IMR-90 (cell line): ENCODE measurements around the gene ZNF280A. TPM values are rescaled to one million over a fixed set of nuclear protein-coding genes. Genes with fewer than 3 reads are reported as not detected.

Experiments
- ATAC-seq: fragments of 200-7000 bp; cut with Tn5 transposase; 2 replicates; pipeline ENCODE4 v1.9.1; 2020; ENCODE audit warnings: low read depth, mild to moderate bottlenecking, moderate library complexity
- BruUV-seq: library from RNA; stranded (reverse); fragments of 400-500 nt; replicated peaks from 2 replicates; lab custom pipeline; 2021; lab: Mats Ljungman, UMichigan
- CTCF ChIA-PET: fragments of 300-600 bp; formaldehyde crosslinking; extraction: SDS; loops from one replicate; lab custom pipeline; 2021; ENCODE audit warnings: antibody characterized with exemption; lab: Yijun Ruan, JAX
- POLR2A ChIA-PET: fragments of 300-600 bp; sonication (Branson Sonifier 250); formaldehyde crosslinking; loops from one replicate; lab custom pipeline; 2022; ENCODE audit warnings: antibody characterized with exemption; ENCODE audit not compliant: unreplicated experiment; lab: Charles Lee
- DNase-seq: peaks from one replicate; pipeline ENCODE4 v3.0.0; 2013
- H2AFZ ChIP-seq: replicated peaks from 2 replicates; pipeline ENCODE3; 2013; ENCODE audit warnings: low read length, mild to moderate bottlenecking; ENCODE audit not compliant: poor library complexity
- H2AK5ac ChIP-seq: 2 replicates; pipeline ENCODE4 v1.6.1; 2013; ENCODE audit warnings: low read depth, low read length, inconsistent platforms
- H2AK9ac ChIP-seq: replicated peaks from 2 replicates; pipeline ENCODE3; 2013; ENCODE audit warnings: mild to moderate bottlenecking, low read depth, low read length, moderate library complexity; ENCODE audit not compliant: poor library complexity
- H2BK120ac ChIP-seq: 2 replicates; pipeline ENCODE4 v1.6.1; 2013; ENCODE audit warnings: low read depth, low read length, inconsistent platforms
- H2BK15ac ChIP-seq: 3 replicates; pipeline ENCODE4 v1.6.1; 2013; ENCODE audit warnings: low read depth, low read length, inconsistent platforms
- H2BK20ac ChIP-seq: 2 replicates; pipeline ENCODE4 v1.6.1; 2013; ENCODE audit warnings: low read depth, mild to moderate bottlenecking, inconsistent platforms, low read length, moderate library complexity
- H2BK5ac ChIP-seq: 2 replicates; pipeline ENCODE4 v1.6.1; 2013; ENCODE audit warnings: mild to moderate bottlenecking, low read depth, low read length, inconsistent platforms; ENCODE audit not compliant: poor library complexity, severe bottlenecking
- H3K14ac ChIP-seq: replicated peaks from 2 replicates; pipeline ENCODE4 v1.6.1; 2013; ENCODE audit warnings: low read depth, low read length, inconsistent platforms
- H3K18ac ChIP-seq: 2 replicates; pipeline ENCODE4 v1.6.1; 2013; ENCODE audit warnings: low read depth, low read length, control low read depth
- H3K23ac ChIP-seq: 2 replicates; pipeline ENCODE4 v1.6.1; 2013; ENCODE audit warnings: low read depth, low read length, inconsistent platforms
- H3K27ac ChIP-seq: 2 replicates; pipeline ENCODE4 v1.5.1; 2013; ENCODE audit warnings: mild to moderate bottlenecking, control low read depth, low read length; ENCODE audit not compliant: insufficient read depth
- H3K27me3 ChIP-seq: 2 replicates; pipeline ENCODE4 v1.6.1; 2013; ENCODE audit warnings: low read length; ENCODE audit not compliant: control insufficient read depth, insufficient read depth
- H3K36me3 ChIP-seq: 2 replicates; pipeline ENCODE4 v1.6.1; 2013; ENCODE audit warnings: low read length, mixed read lengths; ENCODE audit not compliant: control insufficient read depth, insufficient read depth
- H3K4ac ChIP-seq: 2 replicates; pipeline ENCODE4 v1.6.1; 2013; ENCODE audit warnings: low read depth, low read length, inconsistent platforms
- H3K4me1 ChIP-seq: 2 replicates; pipeline ENCODE4 v1.6.1; 2013; ENCODE audit warnings: low read length, mixed read lengths; ENCODE audit not compliant: control insufficient read depth, insufficient read depth
- H3K4me2 ChIP-seq: 2 replicates; pipeline ENCODE4 v1.6.1; 2013; ENCODE audit warnings: low read depth, mild to moderate bottlenecking, control low read depth, low read length, moderate library complexity
- H3K4me3 ChIP-seq: 2 replicates; pipeline ENCODE4 v1.5.1; 2013; ENCODE audit warnings: low read depth, mild to moderate bottlenecking, control low read depth, low read length, moderate library complexity; ENCODE audit not compliant: insufficient read depth
- H3K56ac ChIP-seq: 2 replicates; pipeline ENCODE4 v1.6.1; 2013; ENCODE audit warnings: low read length, inconsistent platforms; ENCODE audit not compliant: insufficient read depth; ENCODE audit errors: extremely low read depth
- H3K79me1 ChIP-seq, 2 experiments: 2 replicates each; pipeline ENCODE4 v1.6.1; 2013; ENCODE audit warnings: low read length in 2 of 2, inconsistent platforms in 1 of 2, low read depth in 1 of 2
- H3K9ac ChIP-seq: 2 replicates; pipeline ENCODE4 v1.6.1; 2013; ENCODE audit warnings: low read depth, low read length, control low read depth
- H3K9me1 ChIP-seq: 2 replicates; pipeline ENCODE4 v1.6.1; 2013; ENCODE audit warnings: low read length, inconsistent platforms; ENCODE audit not compliant: insufficient read depth
- H3K9me3 ChIP-seq: 2 replicates; pipeline ENCODE4 v1.6.1; 2013; ENCODE audit warnings: low read length; ENCODE audit not compliant: control insufficient read depth, insufficient read depth
- H4K20me1 ChIP-seq: 2 replicates; pipeline ENCODE4 v1.6.1; 2013; ENCODE audit warnings: low read length, inconsistent platforms; ENCODE audit not compliant: insufficient read depth
- H4K5ac ChIP-seq: 2 replicates; pipeline ENCODE4 v1.6.1; 2013; ENCODE audit warnings: mild to moderate bottlenecking, low read depth, low read length, control low read depth
- H4K8ac ChIP-seq, 2 experiments: 2 replicates each; pipeline ENCODE4 v1.6.1; 2013; ENCODE audit warnings: low read depth in 2 of 2, low read length in 2 of 2, control low read depth in 1 of 2, inconsistent platforms in 1 of 2
- H4K91ac ChIP-seq: 2 replicates; pipeline ENCODE4 v1.6.1; 2013; ENCODE audit warnings: low read depth, low read length, inconsistent platforms; ENCODE audit not compliant: insufficient read depth
- CEBPB ChIP-seq: IDR thresholded peaks from 2 replicates; pipeline ENCODE4 v1.6.1; 2012; ENCODE audit warnings: low read depth, low read length, improper control_type of control experiment
- FOS ChIP-seq: fragments of 150-350 bp; IDR thresholded peaks from 2 replicates; pipeline ENCODE4 v1.6.1; 2016; ENCODE audit warnings: low read depth, low read length
- RCOR1 ChIP-seq: IDR thresholded peaks from 2 replicates; pipeline ENCODE4 v1.6.1; 2012; ENCODE audit warnings: mild to moderate bottlenecking, low read length, improper control_type of control experiment; ENCODE audit not compliant: insufficient replicate concordance
- WGBS, 2 experiments: methylation state at CpG; one replicate each; pipeline versions ENCODE4 v1.1.5 to v1.1.7; 2013; ENCODE audit warnings: missing lambda C conversion rate in 2 of 2; ENCODE audit not compliant: insufficient read length in 1 of 2; ENCODE audit errors: extremely low coverage in 2 of 2; 5-methylcytosine and 5-hydroxymethylcytosine counted together
- dilution Hi-C: fragments of 300-500 bp; cut with HindIII; formaldehyde crosslinking; loops from one replicate; pipeline ENCODE4 v1.14.3; 2018; ENCODE audit warnings: low sequenced_read_pairs; ENCODE audit not compliant: unreplicated experiment
- in situ Hi-C: fragments of 300-500 bp; cut with MboI; formaldehyde crosslinking; loops from 3 replicates; pipeline ENCODE4 v1.14.3; 2019; ENCODE audit warnings: low sequenced_read_pairs, inconsistent platforms, mixed read lengths
- intact Hi-C: fragments of 100-400 bp; cut with micrococcal nuclease; formaldehyde crosslinking; loops from 2 replicates; pipeline ENCODE4 v1.10.0; 2022
- polyA plus RNA-seq, 3 experiments: library from polyadenylated mRNA; depleted of rRNA; stranded (reverse); fragments of >200 nt; gene quantifications; 2 replicates each; pipeline ENCODE4 v1.2.3, GENCODE V29; 2012; ENCODE audit warnings: low replicate concordance in 1 of 3
- total RNA-seq: library from RNA; depleted of rRNA; stranded (reverse); fragments of >200 nt; gene quantifications from 2 replicates; pipeline ENCODE4 v1.2.3, GENCODE V29; 2012

ZNF280A gene
- total and polyA plus RNA-seq, 2 of the 4 experiments (the other 2 are of a cell fraction) = not detected

DNA sequence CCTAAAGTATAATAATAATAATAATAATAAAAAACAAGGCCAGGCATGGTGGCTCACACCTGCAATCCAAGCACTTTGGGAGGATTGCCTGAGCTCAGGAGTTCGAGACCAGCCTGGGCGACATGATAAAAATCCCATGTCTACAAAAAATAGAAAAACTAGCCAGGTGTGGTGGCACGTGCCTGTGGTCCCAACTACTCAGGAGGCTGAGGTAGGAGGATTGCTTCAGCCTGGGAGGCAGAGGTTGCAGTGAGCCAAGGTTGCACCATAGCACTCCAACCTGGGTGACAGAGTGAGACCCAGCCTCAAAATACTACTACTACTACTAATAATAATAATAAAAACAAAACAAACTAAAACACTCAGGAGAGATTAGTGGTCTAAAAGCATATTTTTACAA, 15.6 kb upstream of the ZNF280A start:
- no peak overlapping the region for H4K8ac ChIP-seq
- no peak overlapping the region for H2BK120ac ChIP-seq
- H3K9me1 ChIP-seq = no peaks in the 10 kb centered on the region
- H2BK5ac ChIP-seq = no peak overlapping the region
- no peak overlapping the region for H3K27ac ChIP-seq
- no peak overlapping the region for H3K56ac ChIP-seq
- H3K9ac ChIP-seq = no peak overlapping the region
- DNase-seq (no peak), ATAC-seq (no peak)
- H2BK20ac ChIP-seq = no peak overlapping the region
- H4K91ac ChIP-seq = no peak overlapping the region
- no peak overlapping the region for H3K14ac ChIP-seq
- H3K4ac ChIP-seq = no peak overlapping the region
- dilution Hi-C loops (no loop called here), in situ Hi-C loops (no loop called here), intact Hi-C loops (no loop called here)
- no peaks in the 10 kb centered on the region for H3K27me3 ChIP-seq
- no TSS peak for BruUV-seq
- no peak overlapping the region for H4K5ac ChIP-seq
- no peaks in the 10 kb centered on the region for H3K9me3 ChIP-seq
- CTCF ChIA-PET = no interaction called here
- H3K36me3 ChIP-seq = no peaks in the 10 kb centered on the region
- H2BK15ac ChIP-seq = no peak overlapping the region
- H3K23ac ChIP-seq = no peak overlapping the region
- H2AK5ac ChIP-seq = no peak overlapping the region
- no peaks in the 10 kb centered on the region for H3K79me1 ChIP-seq
- POLR2A ChIA-PET = no interaction called here
- H3K4me1 ChIP-seq = no peaks in the 10 kb centered on the region
- WGBS, 2 experiments = no CpG with 5 or more reads among the region's 3 CpGs
- no peak overlapping the region for H2AK9ac ChIP-seq
- no peaks in the 10 kb centered on the region for H4K20me1 ChIP-seq
- no peak for TF ChIP-seq CEBPB
- TF ChIP-seq FOS = no peak
- no peak for TF ChIP-seq RCOR1
- no peak overlapping the region for H3K4me3 ChIP-seq
- no peak overlapping the region for H3K18ac ChIP-seq
- no peak overlapping the region for H2AFZ ChIP-seq
- no peak overlapping the region for H3K4me2 ChIP-seq
